ENCODE measurements around the gene FSTL5. TPM values are rescaled to one million over a fixed set of nuclear protein-coding genes. Genes with fewer than 3 reads are reported as not detected.

The FSTL5 gene
- total and polyA plus RNA-seq, 9 of the 15 experiments (the other 6 are each of a cell fraction or from before 2014, with no cell fraction given): 0.09 to 3.1 (median 0.50) TPM; not detected in 1

GRCh38 chr4:161595230-161595771 is 568.5 kb downstream of the FSTL5 start (continued):
- TF ChIP-seq ZNF644 (tag; IDR thresholded peaks at IDR 0.05; ENCODE audit: low read depth) (no peak), CHAMP1 (IDR thresholded peaks at IDR 0.05) (no peak)

- H4K20me1 ChIP-seq (replicated peaks; ENCODE audit: control insufficient read depth, insufficient read depth, low read length): no peaks in the 10 kb centered on the region
- ChIA-PET CTCF (ENCODE audit: low intra/inter-chr PET ratio) (no interaction called here), POLR2A (no interaction called here)
- no peaks in the 10 kb centered on the region for H3K9me3 ChIP-seq (replicated peaks; ENCODE audit: control insufficient read depth, insufficient read depth, low read depth, low read length)
- no peak for ATAC-seq
- H3K4me3 ChIP-seq: no peak overlapping the region
- no peak overlapping the region for H3K4me2 ChIP-seq (ENCODE audit: insufficient read depth, low read length)
- WGBS (ENCODE audit: insufficient coverage, low coverage, missing lambda C conversion rate): 0% methylated on average over 2 of the region's 6 CpGs
- H3K79me2 ChIP-seq (ENCODE audit: control insufficient read depth, insufficient read depth, low read length): no peaks in the 10 kb centered on the region
- no peaks in the 10 kb centered on the region for H3K9me1 ChIP-seq (ENCODE audit: control insufficient read depth, insufficient read depth, low read length)
- no peaks in the 10 kb centered on the region for H3K36me3 ChIP-seq (ENCODE audit: control insufficient read depth, insufficient read depth, low read length)
- intact Hi-C loops (cut with micrococcal nuclease) (no loop called here), in situ Hi-C loops (cut with MboI) (no loop called here)
- no peak overlapping the region for H2AFZ ChIP-seq (ENCODE audit: low read depth, low read length)
- no peak for DNase-seq (ENCODE audit: extremely low read depth in 1 of 4, low spot score in 3 of 4)
- no peak overlapping the region for H3K27ac ChIP-seq (ENCODE audit: extremely low read depth, low read depth, low read length)
- no peaks in the 10 kb centered on the region for H3K4me1 ChIP-seq (replicated peaks in 1 of 2; ENCODE audit: control insufficient read depth in 2 of 2, insufficient read depth in 2 of 2, low read length in 2 of 2)
- H3K27me3 ChIP-seq (ENCODE audit: control insufficient read depth in 2 of 2, insufficient read depth in 2 of 2, low read length in 2 of 2): no peaks in the 10 kb centered on the region
- no TSS peak for BruUV-seq (replicated peaks)
- FAIRE-seq: no peak
- no peak overlapping the region for H3K9ac ChIP-seq (ENCODE audit: insufficient read depth in 1 of 2, low read depth in 2 of 2, low read length in 2 of 2)
- TF ChIP-seq MXD1 (CRISPR knock-in tag; IDR thresholded peaks at IDR 0.05; ENCODE audit: borderline replicate concordance, poor library complexity, severe bottlenecking) (no peak), KLF16 (IDR thresholded peaks at IDR 0.05) (no peak), TRIM25 (IDR thresholded peaks at IDR 0.05; ENCODE audit: borderline replicate concordance) (no peak), SNAPC5 (CRISPR knock-in tag; IDR thresholded peaks at IDR 0.05) (no peak), THAP12 (CRISPR knock-in tag; IDR thresholded peaks at IDR 0.05) (no peak), ZBTB8A (IDR thresholded peaks at IDR 0.05; ENCODE audit: partially characterized antibody) (no peak), CBX3 (IDR thresholded peaks at IDR 0.05; ENCODE audit: borderline replicate concordance in 1 of 2, low read length in 2 of 2) (no peak), PTTG1 (tag; IDR thresholded peaks at IDR 0.05; ENCODE audit: low read depth) (no peak), ZNF639 (CRISPR knock-in tag; conservative IDR thresholded peaks at IDR 0.05 in 1 of 2, IDR thresholded peaks at IDR 0.05 in 1 of 2) (no peak)
Observed at GRCh38 chr4:161585011-161585410, 578.8 kb downstream of the FSTL5 start.
